Liver (tissue), 3 donors: ENCODE measurements around the gene OSBPL1A.

ENCODE experiments used
- EGR1 ChIP-seq, 2 donors: IDR thresholded peaks; 2 replicates each; pipeline ENCODE4 v1.6.1; 2016 to 2018; ENCODE audit warnings: antibody characterized with exemption in 2 of 2, low read depth in 2 of 2
- FOXA1 ChIP-seq: IDR thresholded peaks from 2 replicates; pipeline ENCODE4 v1.6.1; 2016; ENCODE audit warnings: antibody characterized with exemption
- GABPA ChIP-seq, 2 donors: IDR thresholded peaks in 1 of 2; conservative IDR thresholded peaks in 1 of 2; 2 replicates each; pipeline ENCODE4 v1.6.1; 2016; ENCODE audit warnings: antibody characterized with exemption in 2 of 2, mild to moderate bottlenecking in 1 of 2, moderate library complexity in 1 of 2
- RAD21 ChIP-seq, 2 donors: IDR thresholded peaks; 2 replicates each; pipeline ENCODE4 v1.6.1; 2016; ENCODE audit warnings: antibody characterized with exemption in 2 of 2, mild to moderate bottlenecking in 2 of 2
- RXRA ChIP-seq, 2 donors: IDR thresholded peaks; 2 replicates each; pipeline ENCODE4 v1.6.1; 2017 to 2018; ENCODE audit warnings: antibody characterized with exemption in 2 of 2, mild to moderate bottlenecking in 1 of 2
- SP1 ChIP-seq: IDR thresholded peaks from 2 replicates; pipeline ENCODE4 v1.6.1; 2018; ENCODE audit warnings: antibody characterized with exemption, mild to moderate bottlenecking
- TF ChIP-seq, protein P1 (sequence below): IDR thresholded peaks from 2 replicates; pipeline ENCODE4 v1.6.1; 2016; ENCODE audit warnings: antibody characterized with exemption, mild to moderate bottlenecking
- TF ChIP-seq, protein P2 (sequence below): fragments of 150-350 bp; IDR thresholded peaks from 2 replicates; pipeline ENCODE4 v1.5.1; 2017; ENCODE audit warnings: improper control_type of control experiment, low read depth, low read length; ENCODE audit not compliant: missing input control
- TF ChIP-seq, protein P3 (sequence below): IDR thresholded peaks from 2 replicates; pipeline ENCODE4 v1.6.1; 2016; ENCODE audit warnings: antibody characterized with exemption
- donor health status: healthy.
- donor health status: healthy.

DNA sequence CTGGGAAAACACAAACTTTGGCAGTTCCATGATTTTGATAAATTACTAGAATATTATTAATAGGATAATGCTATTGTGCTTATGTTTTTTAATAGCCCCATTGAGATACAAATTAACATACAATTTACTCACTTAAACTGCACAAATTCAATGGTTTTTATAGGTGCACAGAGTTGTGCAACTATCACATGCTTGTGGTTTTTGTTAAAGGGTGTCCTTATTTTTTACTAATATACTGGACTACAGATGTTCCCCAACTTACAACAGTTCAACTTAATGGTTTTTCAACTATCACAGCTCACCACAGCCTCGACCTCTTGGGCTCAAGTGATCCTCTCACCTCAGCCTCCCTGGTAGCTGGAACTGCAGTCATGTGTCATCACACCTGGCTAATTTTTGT, 76.6 kb downstream of the OSBPL1A start:
- TF ChIP-seq, protein P1, sequence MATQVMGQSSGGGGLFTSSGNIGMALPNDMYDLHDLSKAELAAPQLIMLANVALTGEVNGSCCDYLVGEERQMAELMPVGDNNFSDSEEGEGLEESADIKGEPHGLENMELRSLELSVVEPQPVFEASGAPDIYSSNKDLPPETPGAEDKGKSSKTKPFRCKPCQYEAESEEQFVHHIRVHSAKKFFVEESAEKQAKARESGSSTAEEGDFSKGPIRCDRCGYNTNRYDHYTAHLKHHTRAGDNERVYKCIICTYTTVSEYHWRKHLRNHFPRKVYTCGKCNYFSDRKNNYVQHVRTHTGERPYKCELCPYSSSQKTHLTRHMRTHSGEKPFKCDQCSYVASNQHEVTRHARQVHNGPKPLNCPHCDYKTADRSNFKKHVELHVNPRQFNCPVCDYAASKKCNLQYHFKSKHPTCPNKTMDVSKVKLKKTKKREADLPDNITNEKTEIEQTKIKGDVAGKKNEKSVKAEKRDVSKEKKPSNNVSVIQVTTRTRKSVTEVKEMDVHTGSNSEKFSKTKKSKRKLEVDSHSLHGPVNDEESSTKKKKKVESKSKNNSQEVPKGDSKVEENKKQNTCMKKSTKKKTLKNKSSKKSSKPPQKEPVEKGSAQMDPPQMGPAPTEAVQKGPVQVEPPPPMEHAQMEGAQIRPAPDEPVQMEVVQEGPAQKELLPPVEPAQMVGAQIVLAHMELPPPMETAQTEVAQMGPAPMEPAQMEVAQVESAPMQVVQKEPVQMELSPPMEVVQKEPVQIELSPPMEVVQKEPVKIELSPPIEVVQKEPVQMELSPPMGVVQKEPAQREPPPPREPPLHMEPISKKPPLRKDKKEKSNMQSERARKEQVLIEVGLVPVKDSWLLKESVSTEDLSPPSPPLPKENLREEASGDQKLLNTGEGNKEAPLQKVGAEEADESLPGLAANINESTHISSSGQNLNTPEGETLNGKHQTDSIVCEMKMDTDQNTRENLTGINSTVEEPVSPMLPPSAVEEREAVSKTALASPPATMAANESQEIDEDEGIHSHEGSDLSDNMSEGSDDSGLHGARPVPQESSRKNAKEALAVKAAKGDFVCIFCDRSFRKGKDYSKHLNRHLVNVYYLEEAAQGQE: no peak
- TF ChIP-seq, protein P2, sequence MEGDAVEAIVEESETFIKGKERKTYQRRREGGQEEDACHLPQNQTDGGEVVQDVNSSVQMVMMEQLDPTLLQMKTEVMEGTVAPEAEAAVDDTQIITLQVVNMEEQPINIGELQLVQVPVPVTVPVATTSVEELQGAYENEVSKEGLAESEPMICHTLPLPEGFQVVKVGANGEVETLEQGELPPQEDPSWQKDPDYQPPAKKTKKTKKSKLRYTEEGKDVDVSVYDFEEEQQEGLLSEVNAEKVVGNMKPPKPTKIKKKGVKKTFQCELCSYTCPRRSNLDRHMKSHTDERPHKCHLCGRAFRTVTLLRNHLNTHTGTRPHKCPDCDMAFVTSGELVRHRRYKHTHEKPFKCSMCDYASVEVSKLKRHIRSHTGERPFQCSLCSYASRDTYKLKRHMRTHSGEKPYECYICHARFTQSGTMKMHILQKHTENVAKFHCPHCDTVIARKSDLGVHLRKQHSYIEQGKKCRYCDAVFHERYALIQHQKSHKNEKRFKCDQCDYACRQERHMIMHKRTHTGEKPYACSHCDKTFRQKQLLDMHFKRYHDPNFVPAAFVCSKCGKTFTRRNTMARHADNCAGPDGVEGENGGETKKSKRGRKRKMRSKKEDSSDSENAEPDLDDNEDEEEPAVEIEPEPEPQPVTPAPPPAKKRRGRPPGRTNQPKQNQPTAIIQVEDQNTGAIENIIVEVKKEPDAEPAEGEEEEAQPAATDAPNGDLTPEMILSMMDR: no peak
- TF ChIP-seq, protein P3, sequence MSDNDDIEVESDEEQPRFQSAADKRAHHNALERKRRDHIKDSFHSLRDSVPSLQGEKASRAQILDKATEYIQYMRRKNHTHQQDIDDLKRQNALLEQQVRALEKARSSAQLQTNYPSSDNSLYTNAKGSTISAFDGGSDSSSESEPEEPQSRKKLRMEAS: no peak
- TF ChIP-seq FOXA1 (no peak), SP1 (no peak), GABPA (IDR thresholded peaks at IDR 0.05 in 1 of 2, conservative IDR thresholded peaks at IDR 0.05 in 1 of 2) (no peak), RAD21 (IDR thresholded peaks at IDR 0.05) (no peak), RXRA (IDR thresholded peaks at IDR 0.05) (no peak), EGR1 (IDR thresholded peaks at IDR 0.05; ENCODE audit: low read depth in 2 of 2) (no peak)
